Neural cell (in vitro differentiated cells): ENCODE measurements around the gene DHX36.

Experiments
- EP300 ChIP-seq: fragments of 450-650 bp; conservative IDR thresholded peaks from 2 replicates; pipeline ENCODE4 v1.6.1; 2014; ENCODE audit warnings: antibody characterized with exemption, mild to moderate bottlenecking, moderate library complexity; ENCODE audit not compliant: poor library complexity, severe bottlenecking
- EZH2 ChIP-seq: fragments of 200-600, 300-800 bp; shearing (Covaris generic), sonication (generic); IDR thresholded peaks from 2 replicates; pipeline ENCODE4 v1.6.1; 2014; ENCODE audit warnings: antibody characterized with exemption, low read length, borderline replicate concordance, mild to moderate bottlenecking; ENCODE audit not compliant: insufficient read depth, poor library complexity, severe bottlenecking
- RAD21 ChIP-seq: fragments of 450-650 bp; conservative IDR thresholded peaks from 2 replicates; pipeline ENCODE4 v1.6.1; 2014; ENCODE audit warnings: antibody characterized with exemption, mild to moderate bottlenecking, moderate library complexity
- TF ChIP-seq, protein P1 (sequence below): fragments of 450-650 bp; IDR thresholded peaks from 2 replicates; pipeline ENCODE4 v1.5.1; 2014; ENCODE audit warnings: antibody characterized with exemption, mild to moderate bottlenecking, moderate library complexity; ENCODE audit not compliant: poor library complexity, severe bottlenecking
- TF ChIP-seq, protein P2 (sequence below): IDR thresholded peaks from 2 replicates; pipeline ENCODE4 v1.6.1; 2012; ENCODE audit warnings: borderline replicate concordance

DNA sequence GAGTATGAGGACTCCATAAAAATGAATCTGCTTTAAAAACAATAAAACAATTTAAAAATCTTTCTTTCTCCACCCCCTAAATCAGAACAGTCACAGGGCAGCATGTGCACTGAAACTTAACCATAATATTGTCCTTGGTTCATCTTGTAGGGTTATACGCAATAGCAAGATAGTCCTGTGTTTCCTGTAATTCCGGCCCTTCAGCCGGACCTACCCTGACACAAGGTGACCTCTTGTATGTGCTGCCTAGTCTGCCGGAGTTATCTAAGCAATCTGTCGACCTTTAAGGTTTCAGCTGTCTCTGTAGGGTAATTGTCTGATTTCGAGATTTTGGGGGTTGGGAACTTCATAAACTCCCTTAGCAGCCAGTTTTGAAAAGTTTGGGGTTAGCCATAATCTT, 99.9 kb downstream of the DHX36 start:
- TF ChIP-seq, protein P1, sequence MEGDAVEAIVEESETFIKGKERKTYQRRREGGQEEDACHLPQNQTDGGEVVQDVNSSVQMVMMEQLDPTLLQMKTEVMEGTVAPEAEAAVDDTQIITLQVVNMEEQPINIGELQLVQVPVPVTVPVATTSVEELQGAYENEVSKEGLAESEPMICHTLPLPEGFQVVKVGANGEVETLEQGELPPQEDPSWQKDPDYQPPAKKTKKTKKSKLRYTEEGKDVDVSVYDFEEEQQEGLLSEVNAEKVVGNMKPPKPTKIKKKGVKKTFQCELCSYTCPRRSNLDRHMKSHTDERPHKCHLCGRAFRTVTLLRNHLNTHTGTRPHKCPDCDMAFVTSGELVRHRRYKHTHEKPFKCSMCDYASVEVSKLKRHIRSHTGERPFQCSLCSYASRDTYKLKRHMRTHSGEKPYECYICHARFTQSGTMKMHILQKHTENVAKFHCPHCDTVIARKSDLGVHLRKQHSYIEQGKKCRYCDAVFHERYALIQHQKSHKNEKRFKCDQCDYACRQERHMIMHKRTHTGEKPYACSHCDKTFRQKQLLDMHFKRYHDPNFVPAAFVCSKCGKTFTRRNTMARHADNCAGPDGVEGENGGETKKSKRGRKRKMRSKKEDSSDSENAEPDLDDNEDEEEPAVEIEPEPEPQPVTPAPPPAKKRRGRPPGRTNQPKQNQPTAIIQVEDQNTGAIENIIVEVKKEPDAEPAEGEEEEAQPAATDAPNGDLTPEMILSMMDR = no peak
- TF ChIP-seq EP300 (no peak), RAD21 (no peak), EZH2 (no peak)
- TF ChIP-seq, protein P2, sequence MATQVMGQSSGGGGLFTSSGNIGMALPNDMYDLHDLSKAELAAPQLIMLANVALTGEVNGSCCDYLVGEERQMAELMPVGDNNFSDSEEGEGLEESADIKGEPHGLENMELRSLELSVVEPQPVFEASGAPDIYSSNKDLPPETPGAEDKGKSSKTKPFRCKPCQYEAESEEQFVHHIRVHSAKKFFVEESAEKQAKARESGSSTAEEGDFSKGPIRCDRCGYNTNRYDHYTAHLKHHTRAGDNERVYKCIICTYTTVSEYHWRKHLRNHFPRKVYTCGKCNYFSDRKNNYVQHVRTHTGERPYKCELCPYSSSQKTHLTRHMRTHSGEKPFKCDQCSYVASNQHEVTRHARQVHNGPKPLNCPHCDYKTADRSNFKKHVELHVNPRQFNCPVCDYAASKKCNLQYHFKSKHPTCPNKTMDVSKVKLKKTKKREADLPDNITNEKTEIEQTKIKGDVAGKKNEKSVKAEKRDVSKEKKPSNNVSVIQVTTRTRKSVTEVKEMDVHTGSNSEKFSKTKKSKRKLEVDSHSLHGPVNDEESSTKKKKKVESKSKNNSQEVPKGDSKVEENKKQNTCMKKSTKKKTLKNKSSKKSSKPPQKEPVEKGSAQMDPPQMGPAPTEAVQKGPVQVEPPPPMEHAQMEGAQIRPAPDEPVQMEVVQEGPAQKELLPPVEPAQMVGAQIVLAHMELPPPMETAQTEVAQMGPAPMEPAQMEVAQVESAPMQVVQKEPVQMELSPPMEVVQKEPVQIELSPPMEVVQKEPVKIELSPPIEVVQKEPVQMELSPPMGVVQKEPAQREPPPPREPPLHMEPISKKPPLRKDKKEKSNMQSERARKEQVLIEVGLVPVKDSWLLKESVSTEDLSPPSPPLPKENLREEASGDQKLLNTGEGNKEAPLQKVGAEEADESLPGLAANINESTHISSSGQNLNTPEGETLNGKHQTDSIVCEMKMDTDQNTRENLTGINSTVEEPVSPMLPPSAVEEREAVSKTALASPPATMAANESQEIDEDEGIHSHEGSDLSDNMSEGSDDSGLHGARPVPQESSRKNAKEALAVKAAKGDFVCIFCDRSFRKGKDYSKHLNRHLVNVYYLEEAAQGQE = no peak
